Stimulated activated CD4-positive, alpha-beta T cell treated with anti-CD3 and anti-CD28 coated beads, Interleukin-4, amount 100 ng/mL, for 48 hours (primary cell): ENCODE measurements around the gene SNCB.

Source experiments
- DNase-seq, 2 donors: peaks; one replicate each; pipeline ENCODE4 v3.0.0-alpha.2; 2020; ENCODE audit warnings: low read depth in 2 of 2

The SNCB gene

DNA sequence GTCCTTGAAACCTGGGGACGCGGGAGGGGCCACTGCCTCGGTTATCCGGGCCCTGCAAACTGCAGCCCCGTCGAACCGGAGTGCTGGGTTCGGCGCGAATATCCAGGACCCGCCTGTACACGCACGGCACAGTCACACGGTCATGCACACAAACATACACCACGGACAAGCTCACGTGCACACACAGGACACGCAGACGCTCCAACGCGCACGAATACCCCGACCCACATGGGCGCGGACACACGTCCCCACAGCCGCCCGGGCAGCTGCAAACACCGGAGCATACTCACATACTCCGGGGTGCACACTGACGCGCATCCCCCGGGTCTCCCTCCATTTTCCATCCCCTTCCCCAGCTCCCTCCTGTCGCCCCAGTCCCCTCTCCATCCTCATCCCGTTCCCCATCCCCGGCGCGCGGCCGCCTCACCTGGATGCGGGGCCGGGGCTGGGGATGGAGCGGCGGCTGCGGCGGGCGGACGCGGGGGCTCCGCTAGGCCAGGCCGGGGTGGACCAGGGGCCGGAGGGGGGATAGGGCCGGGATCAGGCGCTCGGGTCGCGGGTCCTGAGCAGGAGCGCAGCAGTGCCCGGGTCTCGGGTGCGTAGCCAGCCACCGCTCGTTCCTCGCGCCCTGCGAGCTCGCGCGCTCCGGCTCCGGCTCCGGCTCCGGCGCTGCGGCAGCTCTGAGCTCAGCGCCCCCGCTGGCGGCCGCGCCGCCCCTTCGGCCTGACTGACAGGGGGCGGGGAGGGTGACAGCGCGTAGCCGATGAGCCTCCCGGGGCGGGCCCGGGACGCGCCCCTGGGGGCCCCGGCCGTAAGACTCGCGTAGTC is at the start of gene SNCB, which contains the start of gene EIF4E1B:
SNCB (minus strand) TSS at position 682 of the 828 bp plus-strand sequence. CDS start 880 bp downstream, outside the sequence.
EIF4E1B (plus strand) TSS at position 823 of the 828 bp plus-strand sequence. CDS start 12,113 bp downstream, outside the sequence.
- peak; percentile 46 to 48 for DNase-seq

DNA sequence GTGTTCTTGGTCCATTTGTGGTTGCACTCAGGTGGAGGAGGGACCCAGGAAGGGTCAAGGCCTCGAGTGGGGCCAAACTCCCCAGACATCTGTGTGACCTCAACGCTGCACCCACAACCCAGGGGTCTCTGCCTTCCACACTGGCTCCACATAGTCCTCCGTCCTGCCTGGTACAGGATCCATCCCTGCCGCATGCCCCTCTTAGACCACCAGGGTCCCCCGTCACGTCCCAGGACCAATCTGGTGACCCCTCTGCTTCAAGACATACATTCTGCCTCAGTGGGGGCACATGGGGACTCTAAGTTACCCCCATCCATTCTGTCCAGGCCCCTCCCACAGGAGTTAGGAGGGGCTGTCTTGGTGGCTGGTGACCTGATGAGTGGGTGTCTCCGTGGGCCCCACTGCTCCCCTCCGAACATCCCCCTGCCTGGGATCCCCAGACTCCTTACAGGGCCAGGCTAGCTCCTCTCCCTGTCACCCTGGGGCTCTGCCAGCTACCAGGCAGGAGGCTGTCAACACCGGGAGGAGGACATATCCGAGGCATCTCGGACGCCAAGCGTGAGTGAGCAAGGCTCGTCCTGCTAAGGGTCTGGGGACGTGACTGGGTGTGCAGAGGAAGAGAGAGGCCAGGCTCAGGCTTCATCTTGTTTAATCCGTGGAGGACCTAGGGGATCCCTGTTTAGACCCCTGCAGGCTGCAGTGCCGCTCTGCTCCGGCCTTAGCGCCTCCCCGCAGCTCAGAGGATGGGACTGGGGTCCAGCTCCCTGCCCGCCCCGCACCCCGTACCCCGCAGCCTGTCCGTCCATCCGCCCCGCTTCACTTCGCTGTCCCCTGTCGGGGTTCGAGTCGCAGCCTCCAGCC is 49.3 kb upstream of the SNCB start:
- no peak for DNase-seq

DNA sequence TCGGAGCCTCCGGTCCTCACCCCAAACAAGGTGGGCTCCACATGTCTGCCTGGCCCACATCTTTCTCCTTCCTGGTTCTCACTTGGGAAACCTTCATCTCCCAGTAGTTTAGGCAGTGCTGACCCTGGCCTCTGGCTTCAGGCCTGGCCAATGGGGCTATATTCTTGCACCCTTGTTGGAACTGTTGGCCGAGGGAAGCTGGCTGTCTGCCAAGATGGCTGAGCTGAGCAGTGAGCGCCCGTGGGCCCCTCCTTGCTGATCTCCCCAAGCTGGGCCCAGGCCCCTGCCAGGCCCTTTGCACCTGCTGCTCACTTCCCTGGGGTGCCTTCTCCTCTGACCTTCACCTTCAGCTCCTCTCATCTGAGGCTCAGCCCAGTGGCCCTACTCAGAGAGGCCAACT is 48.2 kb upstream of the SNCB start:
- no peak for DNase-seq

DNA sequence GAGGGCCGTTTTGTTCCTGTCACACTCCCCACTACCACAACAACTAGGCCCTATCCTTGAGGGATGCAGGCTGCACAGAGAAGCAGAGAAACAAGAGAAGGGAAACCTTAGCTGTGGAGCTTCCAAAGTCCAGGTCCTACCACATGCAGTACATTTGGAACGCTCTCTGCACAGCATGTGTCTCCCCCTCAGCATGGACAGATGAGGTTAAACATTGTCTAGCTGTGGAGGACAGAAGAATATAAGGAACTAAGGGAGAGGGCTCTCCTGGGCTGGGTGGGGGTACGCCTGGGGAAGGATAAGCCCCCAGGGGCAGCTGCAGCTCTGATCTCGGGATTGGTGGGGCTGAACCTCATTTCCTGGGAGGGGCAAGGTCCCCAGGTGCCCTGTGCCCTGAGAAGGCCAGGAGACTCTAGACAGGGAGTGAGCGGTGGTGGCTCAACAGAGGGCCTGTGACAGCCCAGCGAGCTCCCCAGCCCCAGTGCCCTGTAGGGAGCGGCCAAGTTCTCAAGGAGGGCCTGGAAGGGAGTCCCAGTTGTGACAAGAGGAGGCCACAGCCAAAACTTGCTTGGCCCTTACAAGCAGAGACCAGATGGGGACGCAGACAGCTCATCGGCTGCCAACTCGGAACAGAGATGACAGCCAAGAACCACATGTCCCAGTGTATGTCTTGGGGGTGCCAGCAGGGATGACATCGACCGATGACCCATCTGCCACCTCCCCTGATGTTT is 47.0 kb upstream of the SNCB start:
- no peak for DNase-seq

DNA sequence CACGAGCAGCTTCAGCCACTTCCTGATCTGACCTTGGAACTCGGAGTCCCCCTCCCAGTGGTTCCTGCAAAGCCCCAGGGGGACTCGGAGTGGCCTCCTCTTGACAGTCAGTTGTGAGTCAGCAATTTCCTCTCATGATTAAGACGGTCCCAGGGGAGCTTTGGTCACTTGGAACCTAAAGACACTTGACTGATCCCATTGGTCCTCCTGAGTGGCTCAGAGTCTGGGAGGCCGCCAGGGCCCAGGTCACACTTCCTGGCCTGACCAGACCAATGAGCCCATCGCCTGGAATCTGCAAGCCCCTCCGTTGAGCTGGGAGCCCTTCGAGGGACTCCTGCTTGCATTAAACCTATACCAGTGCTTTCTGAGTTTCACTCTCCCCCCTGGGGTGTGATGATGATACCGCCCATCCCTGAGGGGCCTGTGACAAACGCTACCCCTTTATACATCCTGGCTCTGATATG is 46.1 kb upstream of the SNCB start:
- no peak for DNase-seq

DNA sequence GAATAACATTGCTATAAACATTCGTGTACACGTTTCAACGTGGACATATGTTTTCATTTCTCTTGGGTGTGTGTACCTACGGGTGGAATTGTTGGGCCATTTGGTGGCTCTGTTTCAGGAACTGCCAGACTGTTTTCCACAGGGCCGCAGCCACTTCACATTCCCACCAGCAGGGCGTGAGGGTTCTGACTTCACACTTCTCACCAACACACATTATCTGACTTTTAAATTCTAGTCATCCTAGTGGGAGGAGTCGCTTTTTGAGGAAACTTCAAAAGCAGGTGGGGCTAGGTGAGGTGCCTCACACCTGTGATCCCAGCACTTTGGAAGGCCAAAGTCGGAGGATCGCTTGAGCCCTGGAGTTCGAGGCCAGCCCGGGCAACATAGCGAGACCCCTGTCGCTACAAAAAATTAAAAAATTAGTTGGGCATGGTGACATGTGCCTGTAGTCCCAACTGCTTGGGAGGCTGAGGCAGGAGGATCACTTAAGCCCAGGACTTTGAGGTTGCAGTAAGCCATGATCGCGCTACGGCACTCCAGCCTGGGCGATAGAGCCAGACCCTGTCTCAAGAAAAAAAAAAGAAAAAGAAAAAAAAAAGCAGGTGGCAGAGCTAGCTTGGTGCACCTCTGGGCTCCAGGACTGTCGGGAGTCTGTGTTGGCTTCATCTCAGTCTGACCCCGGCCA is 45.5 kb upstream of the SNCB start:
- DNase-seq: no peak

DNA sequence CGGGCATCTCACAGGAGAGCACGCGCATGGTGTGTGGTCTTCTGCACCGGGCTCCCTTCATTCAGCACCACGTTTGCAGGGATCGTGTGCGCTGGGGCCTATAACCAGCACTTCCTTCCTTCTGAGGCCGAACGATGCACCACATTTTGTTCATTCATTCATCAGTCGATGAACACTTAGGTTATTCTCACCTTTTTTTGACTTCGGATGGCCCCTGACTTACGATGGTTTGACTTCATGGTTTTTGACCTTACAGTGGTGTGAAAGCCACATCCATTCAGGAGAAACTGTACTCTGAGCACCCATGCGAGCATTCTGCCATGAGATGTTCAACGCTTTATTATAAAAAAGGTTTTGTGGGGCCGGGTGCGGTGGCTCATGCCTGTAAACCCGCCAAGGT is 44.5 kb upstream of the SNCB start:
- DNase-seq: no peak

DNA sequence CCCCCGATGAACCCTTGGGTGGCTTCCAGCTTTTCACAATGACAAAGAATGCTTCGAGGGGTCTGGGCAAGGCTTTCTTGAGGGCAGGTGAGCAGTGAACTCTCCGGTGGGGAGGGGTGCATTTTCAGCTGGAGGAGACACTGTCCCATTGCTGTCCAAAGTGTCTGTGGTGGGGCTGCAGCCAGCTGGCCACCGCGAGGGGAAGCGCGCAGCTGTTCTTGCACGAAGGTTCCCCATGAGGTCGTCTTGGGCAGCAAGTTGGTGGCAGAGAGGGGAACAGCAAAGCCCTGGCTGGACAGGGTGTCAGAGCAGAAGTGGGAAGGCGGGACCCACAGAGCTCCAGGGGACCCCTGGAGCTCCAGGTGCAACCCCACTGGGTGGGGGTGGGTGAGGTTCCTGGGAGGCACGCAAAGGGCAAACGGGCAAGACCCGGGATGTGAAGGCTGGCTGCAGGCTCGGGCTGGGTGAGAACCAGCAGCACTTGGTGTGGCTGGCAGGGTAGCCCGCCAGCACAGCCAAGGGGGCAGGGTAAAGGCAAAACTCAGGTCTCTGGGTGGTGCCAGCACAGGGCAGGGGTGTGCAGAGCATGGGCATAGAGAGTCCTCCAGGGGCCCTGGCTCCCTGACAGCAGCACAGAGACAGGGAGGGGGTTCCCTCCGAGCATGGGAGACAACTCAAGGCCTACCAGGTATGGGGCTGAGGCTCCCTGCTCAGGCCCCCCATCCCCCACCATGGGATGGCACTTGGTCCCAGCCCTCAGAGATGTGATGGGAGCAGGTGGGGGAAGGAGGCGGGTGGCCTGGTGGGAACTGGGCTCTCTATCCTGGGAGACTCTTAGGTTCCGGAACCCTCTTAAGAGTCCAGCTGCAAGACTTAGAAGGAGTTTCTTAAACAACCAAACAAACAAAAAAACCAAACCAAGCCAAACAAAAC is 43.6 kb upstream of the SNCB start:
- no peak for DNase-seq

DNA sequence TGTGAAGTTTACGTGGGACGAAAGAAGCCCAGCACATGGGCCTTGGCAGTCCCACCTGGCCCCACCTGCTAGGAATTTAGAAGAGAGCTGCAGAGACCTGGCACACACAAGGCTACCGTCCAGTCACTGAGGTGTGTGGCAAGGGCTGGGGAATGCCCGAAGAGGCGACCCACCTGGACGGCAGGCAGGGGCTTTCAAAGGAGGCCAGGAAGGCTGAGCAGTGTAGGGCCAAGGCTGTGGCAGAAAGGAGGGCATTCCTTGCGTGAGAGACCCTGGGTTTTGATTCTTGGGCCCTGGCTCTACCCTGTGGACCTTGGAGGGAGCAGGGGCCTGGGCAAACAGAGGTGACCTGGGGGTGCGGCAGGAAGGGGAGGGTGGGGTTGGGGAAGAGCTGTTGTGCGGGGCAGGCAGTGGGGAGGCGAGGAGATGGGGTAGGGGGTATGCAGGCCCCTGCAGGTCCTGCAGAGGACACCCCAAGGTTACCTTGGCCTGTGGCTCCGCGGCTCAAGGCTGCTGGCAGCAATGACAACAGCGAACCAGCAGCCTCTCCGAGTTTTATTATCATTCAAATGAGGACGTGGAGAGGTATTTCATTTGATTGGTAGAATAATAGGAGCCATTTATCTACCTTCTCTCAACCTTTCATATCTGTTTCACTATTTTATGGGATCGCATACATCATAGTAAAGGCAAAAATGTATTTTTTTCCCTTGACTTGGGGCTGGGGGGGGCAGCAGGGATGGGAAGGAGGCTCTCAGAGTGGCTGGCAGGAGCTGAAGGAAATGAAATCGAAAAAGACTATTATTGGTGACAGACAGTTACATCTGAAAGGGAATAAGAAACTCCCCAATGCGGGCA is 41.8 kb upstream of the SNCB start:
- no peak for DNase-seq

DNA sequence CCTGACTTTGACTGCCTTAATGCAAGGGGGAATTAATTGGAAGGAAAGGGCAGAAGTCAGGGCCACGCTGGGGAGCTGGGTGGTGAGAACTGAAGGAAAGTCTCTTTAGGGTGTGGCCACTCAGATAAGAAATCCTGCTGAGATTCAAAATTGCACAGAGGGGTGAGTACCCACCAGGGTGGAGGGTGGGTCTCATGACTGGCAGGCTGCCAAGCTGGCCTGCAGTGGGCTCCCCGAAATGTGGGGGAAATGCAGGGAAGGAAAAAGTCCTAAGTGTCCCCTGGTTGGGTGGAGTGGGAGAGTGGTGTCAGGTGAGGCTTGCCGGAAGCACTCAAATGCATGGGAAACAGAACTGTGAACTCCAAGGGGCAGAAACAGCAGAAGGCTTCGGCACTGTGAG is 41.1 kb upstream of the SNCB start:
- no peak for DNase-seq

DNA sequence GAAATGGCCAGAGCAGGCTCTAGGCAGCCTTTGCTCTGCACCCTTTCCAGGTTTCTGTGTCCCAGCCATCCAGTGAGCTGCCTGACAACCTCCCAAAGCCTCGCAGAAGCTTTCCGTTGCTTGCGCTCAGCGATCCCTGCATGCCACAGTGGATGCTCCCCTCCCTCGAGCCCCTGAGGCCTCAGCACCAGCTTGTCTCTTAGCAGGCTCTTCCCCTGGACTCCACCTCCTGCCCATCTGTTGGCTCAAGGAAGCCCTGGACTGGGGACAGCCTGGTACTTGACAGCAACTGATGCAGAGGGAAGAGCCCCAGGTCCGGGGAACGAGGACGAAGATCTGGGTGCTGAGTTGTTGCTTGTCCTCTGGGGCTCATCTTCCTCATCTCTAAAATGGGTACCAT is 40.1 kb upstream of the SNCB start:
- no peak for DNase-seq

DNA sequence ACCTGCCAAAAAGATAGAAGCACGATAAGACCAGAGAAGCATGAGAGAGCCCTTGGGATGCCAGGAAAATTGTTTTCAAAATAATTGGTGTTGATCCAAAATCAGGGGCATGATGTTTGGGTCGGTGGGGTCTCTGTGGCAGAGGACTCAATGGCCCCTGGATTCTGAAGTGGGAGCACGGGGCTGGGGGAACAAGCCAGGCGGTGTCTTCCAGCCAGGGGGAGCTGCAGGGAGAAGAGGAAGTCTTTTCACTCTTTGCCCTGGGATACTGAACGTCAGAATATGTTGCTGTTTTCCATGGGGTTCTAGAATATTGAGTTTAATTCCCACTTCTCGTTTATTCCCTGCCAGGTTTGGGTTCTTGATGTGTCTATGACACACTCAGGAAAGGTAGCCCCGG is 37.3 kb upstream of the SNCB start:
- DNase-seq: no peak

DNA sequence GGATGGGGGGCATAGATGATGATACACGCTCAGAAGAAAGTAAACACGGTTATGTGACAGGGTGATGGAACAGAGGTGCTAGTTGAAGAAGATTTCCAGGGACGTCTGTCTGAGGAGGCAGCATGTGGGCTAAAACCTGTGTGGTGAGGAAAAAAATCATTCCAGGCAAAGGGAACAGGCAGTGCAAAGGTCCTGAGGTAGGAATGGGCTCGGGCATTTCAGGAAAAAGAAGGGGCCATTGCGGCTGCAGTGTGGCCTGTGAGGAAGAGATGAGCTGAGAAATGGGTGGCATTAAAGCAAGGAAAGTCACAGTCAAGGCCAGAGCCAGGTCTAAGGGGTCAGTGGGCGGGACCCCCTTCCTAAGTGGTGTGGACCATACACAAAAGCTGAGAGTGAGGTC is 35.2 kb upstream of the SNCB start:
- no peak for DNase-seq

DNA sequence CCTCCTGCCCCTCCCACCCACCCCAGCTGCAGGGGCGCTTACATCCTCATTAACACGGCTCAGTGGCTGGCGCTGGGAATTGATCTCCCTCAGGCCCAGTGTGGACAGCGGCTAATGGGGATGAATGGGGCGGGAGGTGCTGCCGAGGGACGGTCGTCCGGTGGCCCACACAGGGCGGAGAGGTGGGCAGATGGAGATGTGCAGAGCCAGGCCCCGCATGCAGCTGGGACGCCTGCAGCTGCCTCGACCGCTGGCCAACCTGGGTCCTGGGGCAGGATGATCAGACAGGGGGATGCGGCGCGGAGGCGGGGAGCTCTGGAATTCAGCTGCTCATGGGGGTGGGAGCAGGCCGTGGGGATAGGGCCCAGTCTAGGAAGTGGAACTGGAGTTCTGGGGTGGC is 34.6 kb upstream of the SNCB start:
- DNase-seq: no peak

DNA sequence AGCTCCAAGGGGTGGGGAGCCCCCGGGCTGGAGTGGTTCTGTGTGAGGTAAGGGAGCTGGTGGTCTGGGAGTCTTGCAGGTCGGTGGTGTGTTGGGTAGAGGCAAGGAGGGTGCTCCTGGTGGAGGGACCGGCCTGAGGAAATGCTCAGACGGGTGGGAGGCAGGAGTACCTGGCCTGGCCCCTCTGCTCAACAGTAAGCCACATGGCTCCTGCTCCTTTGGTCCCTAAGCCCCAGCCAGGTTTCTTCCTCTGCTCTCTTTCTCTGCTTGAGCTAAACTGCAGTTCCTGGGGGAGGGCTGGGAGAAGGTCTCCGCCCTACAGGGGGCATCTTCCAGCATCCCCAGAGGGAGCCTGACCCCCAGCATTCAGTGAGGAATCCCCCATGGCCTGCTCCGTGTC is 34.1 kb upstream of the SNCB start:
- DNase-seq: no peak

DNA sequence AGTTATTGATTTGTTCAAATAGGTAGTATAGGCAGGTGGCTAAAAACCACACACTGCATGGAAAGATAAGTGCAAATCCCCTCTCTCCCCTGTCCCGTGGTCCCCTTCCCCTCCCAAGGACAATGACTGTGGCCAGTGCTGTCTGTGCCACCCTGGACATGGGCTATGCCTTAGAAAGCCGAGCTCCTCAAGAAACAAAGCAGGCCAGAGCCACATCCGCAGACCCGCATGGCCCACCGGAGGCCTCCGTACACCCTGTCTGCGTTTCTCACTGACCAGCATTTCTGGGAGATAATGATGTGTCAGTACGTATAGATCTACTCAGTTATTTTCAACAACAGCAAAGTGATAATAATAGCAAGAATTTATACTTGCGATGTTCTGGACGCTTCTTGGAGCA is 33.2 kb upstream of the SNCB start:
- DNase-seq: no peak

DNA sequence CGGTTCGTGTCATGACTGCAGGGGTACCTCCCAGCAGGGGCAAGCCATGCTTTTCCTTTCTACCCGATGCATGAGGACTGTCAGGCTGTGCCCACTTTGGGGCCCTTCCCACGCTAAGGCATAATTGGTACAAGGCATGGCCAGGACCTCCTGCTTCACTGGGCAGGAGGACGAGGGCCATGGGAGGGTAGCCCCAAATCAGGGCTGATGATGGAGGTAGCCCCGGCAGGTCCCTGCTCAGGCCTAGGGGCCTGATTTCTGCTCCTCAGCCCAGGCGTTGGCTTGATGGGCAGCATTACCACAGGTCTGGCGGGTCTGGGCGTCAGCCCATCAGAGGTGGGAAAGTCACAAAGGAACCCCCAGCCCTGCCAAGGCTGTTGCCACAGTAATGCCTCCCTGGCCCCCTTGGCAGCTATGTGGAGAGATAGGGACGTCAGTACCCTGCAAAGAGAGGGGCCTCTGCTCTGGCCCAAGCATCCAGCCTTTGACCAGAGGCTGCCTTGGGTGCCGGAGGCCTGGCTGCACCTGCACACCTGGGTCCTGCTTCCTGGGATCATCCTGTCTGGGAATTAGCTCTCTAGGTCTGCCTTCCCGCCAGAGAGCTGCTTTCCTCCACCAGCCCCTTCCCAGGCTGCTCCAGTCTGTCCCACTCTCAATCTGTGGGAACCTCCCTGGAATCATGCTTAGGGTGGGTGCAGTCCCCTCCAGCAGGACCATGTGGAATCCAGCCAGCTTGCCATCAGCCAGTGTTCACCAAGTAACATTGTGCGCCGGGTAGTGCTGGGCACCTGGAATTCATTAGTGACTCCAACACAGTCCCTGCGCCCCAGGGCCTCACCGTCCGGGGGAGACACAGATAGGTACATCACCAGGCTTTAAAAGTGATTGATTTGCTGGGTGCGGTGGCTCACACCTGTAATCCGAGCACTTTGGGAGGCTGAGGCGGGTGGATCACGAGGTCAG is 32.3 kb upstream of the SNCB start:
- no peak for DNase-seq

DNA sequence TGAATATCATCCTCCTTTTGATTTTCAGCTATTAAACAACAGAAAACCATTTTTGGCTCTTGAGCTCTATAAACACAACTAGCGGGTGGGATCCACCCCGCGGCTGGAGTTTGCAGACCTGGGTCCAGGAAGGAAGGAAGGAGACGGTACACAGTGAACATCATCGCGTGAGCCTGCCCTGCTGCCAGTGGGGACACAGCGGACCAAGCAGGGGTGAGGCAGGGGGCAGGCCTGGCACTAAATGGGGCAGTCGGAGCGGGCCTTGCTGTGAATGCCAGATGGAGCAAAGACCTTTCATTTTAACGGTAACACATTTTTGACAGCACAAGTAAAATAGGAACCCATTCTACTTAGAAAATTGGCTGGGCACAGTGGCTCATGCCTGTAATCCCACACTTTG is 31.3 kb upstream of the SNCB start:
- DNase-seq: no peak
